ENCODE results near the gene PDXK.

DNA sequence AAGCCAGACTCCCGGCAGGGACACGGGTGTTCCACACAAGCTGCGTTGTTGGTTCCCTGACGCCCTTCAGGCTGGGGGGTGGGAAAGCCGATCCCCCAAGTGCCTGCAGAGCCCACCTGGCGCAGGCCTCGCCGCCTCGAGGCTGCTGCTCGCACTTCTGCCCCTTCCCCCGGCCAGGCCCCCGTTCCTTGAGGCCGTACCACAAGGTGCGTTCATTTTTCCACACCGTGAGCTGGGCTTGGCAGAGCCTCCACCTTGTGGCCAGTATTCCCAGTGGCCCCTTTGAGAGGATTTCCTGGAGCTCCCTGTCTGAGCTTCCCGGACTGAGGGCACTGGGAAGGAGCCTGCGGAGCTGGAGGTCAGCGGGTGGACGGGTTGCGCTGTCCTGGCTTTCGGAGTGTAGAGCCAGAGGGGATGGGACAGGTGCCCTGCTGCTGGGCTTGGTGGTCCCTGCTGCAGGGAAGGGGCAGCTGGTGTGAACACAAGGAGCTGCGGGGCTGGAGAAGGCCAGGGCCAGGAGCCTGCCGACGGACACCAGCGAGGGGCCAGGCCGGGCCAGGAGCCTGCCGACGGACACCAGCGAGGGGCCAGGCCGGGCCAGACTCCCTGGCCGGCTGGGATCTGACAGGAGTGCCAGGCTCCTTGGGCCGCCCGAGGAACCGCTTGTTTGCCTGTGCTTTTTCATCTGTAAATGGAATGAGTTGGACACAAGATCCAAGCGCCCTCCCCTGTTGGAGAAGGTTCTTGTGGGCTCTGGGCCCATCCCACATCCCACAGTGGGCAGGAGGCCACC lies 18.4 kb downstream of the PDXK start:
- TF ChIP-seq, protein P1, sequence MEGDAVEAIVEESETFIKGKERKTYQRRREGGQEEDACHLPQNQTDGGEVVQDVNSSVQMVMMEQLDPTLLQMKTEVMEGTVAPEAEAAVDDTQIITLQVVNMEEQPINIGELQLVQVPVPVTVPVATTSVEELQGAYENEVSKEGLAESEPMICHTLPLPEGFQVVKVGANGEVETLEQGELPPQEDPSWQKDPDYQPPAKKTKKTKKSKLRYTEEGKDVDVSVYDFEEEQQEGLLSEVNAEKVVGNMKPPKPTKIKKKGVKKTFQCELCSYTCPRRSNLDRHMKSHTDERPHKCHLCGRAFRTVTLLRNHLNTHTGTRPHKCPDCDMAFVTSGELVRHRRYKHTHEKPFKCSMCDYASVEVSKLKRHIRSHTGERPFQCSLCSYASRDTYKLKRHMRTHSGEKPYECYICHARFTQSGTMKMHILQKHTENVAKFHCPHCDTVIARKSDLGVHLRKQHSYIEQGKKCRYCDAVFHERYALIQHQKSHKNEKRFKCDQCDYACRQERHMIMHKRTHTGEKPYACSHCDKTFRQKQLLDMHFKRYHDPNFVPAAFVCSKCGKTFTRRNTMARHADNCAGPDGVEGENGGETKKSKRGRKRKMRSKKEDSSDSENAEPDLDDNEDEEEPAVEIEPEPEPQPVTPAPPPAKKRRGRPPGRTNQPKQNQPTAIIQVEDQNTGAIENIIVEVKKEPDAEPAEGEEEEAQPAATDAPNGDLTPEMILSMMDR (IDR thresholded peaks at IDR 0.05) = no peak
- no peak for TF ChIP-seq POLR2A (IDR thresholded peaks at IDR 0.05)

Data from adrenal gland (tissue), 5 donors.